ENCODE results near the gene ZBTB48.

DNA sequence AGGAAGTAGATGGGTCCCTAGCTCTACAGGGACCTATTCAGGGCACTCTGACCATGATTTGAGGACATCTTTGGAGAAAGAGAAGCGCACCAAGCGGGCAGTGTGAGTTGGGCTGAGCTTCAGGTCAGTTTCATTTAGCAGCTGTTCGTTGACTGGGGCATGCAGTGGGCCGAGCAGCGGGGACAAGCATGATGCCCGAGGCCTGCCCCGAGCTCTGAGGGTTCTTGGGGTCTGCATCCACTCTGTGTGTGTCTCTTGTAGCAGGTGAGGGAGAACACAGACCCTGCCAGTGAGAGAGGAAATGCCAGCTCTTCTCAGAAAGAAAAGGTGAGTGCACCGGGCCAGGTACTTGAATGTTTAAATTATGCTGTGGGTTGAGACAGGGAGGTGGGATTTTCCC is 50.2 kb downstream of the ZBTB48 start:
- no peak for TF ChIP-seq POLR2AphosphoS5 (IDR thresholded peaks at IDR 0.05)
- TF ChIP-seq POLR2A (IDR thresholded peaks at IDR 0.05), result no peak

All from stomach (tissue), 4 donors.